DOHH2 (cell line): Measurements from ENCODE around the gene NFE2L2.

Source experiments
- EZH2phosphoT487 ChIP-seq: fragments of 200-600 bp; sonication (generic); IDR thresholded peaks from 2 replicates; pipeline ENCODE4 v1.6.1; 2017; ENCODE audit warnings: borderline replicate concordance, mild to moderate bottlenecking, antibody characterized with exemption, low read length, moderate library complexity, mixed read lengths
- TF ChIP-seq, protein P1 (sequence below): fragments of 200-600 bp; sonication (generic); IDR thresholded peaks from one replicate; pipeline ENCODE4 v1.5.1; 2014; ENCODE audit warnings: antibody characterized with exemption, mild to moderate bottlenecking, low read depth, low read length; ENCODE audit not compliant: poor library complexity, severe bottlenecking

DNA sequence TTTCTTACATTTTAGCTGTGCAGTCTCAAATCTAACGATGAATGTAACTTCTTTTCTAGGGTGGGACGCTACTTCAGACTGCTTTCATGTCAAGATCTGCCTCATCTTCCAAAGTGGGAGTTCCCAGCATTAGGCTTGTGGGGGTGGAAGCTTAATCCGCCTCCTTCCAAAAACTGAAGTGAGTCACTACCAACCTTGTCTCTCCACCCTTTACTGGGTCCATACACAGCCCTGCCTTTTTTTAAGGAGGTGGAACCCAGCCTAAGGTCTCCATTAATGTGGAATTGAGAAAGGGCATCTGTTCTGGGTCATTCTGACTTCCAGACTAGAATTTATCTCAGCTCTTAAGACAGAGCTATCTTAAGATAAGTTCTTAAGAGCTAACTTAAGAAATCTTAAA, 42.0 kb upstream of the NFE2L2 start:
- TF ChIP-seq, protein P1, sequence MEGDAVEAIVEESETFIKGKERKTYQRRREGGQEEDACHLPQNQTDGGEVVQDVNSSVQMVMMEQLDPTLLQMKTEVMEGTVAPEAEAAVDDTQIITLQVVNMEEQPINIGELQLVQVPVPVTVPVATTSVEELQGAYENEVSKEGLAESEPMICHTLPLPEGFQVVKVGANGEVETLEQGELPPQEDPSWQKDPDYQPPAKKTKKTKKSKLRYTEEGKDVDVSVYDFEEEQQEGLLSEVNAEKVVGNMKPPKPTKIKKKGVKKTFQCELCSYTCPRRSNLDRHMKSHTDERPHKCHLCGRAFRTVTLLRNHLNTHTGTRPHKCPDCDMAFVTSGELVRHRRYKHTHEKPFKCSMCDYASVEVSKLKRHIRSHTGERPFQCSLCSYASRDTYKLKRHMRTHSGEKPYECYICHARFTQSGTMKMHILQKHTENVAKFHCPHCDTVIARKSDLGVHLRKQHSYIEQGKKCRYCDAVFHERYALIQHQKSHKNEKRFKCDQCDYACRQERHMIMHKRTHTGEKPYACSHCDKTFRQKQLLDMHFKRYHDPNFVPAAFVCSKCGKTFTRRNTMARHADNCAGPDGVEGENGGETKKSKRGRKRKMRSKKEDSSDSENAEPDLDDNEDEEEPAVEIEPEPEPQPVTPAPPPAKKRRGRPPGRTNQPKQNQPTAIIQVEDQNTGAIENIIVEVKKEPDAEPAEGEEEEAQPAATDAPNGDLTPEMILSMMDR = no peak
- TF ChIP-seq EZH2phosphoT487 = no peak
